NCI-H69 (cell line): ENCODE data around the gene SULF2.

Experiments
- DNase-seq: peaks from one replicate; lab custom pipeline; 2025; lab: John Stamatoyannopoulos, UW

The SULF2 gene

DNA sequence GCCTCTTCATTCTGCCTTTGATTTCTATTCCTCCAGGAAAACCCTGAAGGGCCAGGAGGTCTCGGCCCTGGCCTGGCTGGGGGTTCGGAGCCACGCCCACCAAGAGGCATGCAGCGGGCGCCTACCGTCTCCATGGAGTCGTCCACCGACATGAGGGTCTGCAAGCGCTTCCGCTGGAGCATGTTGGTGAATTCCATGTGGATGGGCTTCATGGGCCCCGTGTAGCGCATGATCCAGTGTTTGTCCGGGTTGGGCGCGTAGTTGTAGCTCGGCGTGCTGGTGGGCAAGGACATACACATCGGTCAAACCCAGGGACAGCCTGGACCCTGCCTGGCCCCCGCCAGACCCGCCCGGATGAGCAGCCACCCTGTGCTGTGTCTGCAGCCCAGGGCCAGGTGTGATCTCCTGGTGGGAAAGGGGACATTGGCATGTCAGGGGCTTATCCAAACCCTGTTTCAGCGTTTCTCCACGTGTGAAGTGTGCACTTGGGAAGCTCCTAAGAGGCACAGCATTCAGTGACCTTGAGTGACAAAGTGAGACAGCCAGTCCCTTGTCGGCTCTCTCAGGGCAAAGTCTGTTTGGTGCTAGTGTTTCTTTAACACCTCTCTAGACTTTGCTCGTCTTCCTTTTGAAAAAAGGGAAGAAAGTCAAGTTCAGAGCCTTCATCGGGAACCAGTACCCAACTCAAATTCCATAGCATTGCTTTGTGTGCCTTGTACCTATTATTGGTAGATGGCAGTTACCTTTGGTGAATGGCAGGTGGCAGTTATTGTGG is 100.8 kb downstream of the SULF2 start:
- no peak for DNase-seq

DNA sequence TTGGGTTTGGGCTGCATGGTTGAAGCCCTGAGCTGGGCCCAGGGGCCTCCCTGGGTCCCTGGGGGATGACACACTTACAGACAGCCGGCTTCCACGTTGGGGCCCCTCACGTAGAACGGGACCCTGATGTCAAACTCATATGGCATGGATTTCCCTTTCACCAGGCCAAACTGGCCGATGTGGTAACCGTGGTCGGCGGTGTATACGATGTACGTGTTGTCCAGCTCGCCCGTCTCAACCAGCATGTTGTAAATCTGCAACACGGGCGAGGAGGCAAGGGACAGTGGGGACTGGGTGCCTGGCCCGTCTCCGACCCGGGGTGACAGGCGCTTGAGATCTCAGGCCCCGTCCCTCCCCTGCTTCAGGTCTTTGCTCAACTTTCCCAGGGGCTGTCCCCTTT is 102.4 kb downstream of the SULF2 start:
- DNase-seq = no peak

DNA sequence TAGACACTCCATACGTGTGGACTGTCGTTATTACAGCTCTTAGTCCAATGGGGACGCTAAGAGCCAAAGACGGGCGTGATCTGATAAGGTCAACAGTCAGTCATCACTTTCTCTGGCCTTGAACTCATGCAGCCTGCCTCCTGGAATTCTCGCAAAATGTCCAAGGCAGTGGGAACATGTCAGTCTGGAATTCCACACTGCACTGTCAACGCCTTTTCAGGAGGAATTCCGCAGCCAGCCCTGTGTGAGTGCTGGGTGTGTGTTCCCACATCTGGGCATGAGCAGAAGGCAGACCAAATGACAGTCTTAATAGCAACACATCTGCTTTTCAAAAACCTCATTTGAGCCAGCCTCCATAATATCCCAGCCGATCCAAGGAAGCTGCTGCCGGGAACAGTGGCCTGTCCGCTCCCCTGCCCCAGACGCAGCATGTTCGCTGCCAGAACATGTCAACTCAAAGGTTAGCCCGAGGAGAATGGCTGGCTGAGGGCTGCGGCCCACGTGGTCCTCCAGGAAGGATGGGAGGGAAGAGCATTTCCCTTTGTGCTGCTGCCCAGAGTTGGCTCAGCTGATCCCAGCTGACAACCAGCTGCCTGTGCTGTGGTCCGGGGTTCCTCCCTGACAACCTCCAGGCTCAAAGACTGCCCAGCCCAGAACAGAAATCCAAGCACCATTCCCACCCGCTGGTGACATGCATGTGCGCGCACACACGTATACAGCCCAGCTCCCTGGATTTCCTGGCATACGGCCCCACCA is 103.1 kb downstream of the SULF2 start:
- DNase-seq = no peak

DNA sequence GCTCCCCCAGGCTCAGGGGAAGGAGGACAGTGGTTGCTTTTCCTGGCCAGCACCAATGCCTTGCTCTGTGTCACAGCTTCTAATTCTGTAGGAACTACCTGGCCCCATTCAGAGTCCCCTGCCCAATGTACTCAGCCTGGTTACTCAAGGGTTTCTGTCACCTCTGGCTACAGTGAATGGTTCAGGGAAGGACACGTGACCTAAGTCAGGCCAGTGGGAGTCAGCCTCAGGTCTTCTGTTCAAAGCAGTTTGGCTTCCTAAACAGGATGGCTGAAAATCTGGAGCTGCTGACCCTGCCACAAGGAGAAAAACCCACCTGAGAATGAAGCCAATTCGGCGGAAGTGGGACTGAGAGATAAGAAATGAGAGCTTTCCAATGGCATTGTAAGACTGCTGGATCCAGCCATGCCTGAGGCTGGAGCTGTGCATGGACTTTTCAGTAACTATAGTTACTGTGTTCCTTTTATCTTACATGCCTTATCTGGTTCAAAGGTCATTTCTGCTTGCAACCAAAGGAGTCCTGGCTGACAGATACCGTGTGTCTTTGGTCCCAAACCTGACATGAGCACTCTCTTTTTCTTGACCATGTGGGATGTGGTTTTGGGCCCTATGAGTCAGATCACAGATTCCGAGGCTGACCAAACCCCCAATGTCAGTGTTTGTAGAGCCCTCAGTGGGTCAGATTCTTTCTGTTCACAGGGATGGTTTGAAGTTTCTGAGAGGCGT is 104.3 kb downstream of the SULF2 start:
- no peak for DNase-seq

DNA sequence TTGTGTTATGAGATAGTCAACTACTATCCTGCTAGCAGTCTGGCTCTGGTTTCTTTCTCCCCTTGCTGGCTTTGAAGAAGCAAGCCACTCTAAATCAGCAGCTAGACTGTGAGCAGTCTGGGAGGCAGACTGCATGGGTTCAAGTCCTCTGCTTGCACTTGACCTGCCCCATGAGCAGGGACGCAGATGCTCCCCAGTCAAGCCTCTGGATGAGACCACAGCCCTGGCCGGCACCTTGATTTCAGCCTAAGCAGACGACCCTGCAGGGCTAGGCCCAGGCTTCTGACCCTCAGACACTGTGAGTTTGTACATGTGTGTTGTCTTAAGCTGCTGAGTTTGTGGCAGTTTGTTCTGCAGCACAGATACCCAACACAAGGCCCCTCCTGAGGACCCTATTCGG is 105.8 kb downstream of the SULF2 start:
- DNase-seq = no peak

DNA sequence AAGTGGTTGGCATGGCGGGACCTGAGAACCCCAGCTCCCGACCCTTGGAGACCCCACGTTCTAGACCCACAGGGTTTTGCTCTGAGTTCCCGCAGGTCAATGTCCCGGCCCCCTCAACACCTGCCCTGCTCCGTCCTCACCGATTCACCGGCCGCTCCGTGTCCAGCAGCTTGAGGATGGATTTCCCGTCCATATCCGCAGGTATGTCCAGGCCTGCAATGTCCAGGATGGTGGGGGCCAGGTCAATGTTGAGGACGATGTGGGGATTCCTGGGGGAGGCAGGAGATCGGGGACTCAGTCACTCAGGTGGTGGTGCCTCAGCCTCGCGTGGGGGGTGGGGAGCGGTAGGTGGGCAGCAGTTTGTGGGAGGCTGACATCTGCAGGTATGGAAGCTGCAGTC is 106.7 kb downstream of the SULF2 start:
- DNase-seq = no peak

DNA sequence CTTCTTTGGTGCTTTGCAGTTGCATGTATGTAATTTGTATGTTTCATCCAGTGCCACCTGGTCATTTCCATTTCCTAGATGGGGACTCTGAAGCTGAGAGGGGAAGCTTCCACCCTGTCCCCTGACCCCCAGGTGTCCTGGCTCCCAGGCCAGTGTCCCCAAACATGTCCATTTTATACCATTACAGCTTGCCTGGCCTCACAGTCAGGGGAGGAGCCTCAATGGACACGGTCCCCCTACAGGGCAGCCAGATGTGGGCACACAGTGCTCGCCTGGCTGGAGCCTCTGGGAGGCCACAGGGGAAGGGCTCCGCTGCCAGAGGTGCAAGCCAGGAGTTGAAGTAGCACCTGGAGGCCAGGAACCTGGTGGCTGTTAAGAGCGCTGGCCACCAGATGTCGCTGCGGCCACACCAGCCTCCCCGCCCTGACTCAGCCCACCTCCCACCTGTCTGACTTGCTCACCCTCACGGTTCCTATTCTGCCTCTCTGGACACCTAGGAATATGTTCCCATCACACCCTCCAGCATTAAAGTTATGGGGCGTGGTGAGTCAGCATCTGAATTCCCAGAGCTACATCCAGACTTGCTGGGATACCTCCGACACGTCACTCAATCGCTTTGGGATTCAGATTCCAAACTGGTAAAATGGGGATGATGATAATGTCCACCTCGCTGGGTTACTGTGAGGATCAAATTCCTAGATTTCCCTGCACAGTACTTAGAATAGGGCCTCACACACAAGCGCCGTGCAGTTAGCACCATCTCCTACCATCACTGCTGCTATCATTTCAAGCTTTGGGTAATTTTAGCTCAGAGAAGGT is 107.4 kb downstream of the SULF2 start:
- DNase-seq = peak; percentile 60

DNA sequence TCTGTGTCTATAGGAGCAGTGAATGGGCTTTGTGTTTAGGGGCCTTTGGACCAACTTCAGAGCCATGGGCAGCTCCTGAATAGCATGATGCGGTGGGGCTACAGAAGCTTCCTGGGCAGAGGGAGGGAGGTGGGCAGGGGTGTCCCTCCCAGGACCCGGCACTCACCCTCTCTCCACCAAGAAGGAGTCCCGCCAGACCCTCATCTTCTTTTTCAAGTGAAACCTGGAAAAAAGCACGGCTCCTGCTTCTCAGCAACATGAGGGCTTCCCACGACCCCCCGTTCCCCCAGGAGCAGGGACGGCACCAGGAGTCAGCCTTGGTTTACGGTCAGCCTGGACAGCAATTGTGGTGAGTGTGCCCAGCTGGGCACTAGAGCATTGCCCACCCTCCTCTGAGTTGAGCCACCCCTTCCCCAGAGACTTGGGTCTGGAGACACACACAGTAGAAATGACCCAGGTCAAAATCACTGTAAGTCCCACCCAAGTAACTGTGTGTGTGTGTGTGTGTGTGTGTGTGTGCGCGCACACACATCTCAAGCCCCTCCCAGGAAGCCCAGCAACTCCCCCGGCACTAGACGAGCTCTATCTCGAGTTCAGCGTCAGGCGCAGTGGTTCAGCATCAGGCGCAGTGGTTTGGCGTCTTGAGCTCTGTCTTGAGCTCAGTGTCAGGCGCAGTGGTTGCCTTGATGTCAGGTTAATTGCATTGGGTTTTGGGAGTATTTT is 108.2 kb downstream of the SULF2 start:
- no peak for DNase-seq

DNA sequence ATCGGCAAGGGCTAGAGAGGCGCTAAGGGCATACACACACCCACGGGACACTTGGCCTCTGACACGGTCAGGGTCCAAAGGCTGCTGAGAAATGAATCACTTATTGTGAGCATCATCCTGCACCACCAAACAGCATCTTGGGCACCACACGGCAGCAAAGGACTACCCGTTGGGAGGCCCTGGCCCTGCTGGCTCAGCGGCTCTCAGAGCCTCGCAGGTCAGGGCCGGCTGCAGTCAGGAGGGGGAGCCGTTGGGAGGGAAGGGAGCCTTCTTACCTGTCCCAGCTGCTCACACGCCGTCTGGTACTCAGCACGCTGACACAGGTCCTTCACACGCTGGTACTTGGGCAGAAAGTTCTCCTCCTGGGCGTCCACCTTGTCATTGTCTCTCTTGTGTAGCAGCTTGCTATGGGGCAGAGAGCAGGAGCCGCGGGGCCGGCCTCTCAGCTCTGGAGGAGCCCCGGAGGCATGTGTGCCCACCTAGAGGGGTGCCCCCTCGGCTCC is 109.0 kb downstream of the SULF2 start:
- no peak for DNase-seq

DNA sequence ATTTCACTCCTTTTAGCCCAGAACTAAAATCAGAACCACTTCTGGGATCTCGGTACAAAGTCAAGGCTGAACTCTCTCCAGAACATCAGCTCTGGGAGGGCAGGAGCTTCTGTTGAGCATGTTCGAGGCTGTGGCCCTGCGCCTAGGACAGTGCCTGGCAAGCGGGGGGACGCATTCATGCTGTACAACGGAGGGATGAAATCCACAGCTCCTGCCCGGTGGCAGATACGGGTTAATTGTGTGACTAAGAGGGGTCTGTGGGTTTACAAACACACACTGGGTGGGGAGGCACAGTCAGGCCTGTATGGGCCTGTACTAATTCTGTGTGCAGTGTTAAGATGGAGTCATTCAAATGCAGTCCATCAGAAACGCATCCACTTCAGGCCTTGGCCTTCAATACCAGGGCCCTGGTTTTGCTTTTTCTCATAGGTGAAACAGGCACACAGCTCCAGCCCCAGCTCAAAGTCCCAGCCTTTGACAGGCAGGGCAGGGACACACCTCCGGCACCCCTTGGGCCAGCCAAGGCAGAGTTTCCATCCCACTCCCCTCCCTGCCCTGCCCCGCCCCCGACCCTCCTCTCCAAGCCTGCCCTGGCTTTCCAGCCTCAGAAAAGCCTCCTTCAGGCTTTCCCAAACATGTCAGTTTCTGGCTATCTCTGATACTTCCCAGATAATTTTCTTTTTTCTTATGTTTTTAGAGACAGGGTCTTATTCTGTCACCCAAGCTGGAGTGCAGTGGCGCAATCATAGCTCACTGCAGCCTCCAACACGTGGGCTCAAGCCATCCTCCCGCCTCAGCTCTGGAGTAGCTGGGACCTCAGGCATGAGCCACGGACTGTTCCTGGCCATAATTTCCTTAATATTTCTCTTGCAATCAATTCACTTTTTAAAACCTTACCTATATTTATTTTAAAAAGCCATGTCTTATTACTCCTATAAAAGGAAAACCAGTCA is 109.8 kb downstream of the SULF2 start:
- DNase-seq = no peak

DNA sequence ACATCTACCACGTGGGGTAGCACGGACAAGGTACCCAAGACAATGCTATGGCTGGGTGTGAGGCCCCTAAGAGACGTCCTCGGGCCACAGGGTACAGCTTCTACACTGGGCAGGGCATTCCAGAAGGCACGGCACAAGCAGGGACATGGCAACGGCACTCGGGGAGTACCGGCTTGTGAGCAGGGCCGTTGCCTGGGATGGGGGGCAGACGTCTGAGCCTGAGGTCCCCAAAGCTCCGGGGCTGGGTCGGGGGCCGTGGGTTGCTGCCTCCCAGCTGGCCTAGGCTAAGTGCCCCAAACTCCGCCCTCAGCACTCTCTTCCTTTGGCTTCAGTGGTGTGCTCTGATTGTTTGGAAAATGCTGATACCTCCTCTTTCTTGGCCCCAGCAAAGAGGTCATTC is 110.6 kb downstream of the SULF2 start:
- DNase-seq = no peak

DNA sequence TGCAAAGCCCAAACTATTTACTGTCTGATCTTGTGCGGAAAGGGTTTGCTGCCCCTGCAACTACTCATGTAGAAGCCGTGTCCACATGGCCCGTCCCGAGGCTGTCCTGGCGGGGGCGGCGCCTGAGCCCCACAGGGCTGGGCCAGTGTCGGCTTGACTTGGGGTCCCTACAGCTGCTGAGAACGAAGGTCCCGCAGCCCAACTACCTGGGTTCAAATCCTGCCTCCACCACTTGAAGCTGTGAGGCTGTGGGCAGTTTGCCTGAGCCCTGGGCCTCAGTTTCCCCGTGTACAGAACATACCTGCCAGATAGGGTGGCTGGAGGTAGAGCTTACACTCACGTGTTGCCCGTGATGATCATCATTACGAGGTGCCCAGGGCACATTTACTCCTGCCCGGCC is 111.1 kb downstream of the SULF2 start:
- no peak for DNase-seq

DNA sequence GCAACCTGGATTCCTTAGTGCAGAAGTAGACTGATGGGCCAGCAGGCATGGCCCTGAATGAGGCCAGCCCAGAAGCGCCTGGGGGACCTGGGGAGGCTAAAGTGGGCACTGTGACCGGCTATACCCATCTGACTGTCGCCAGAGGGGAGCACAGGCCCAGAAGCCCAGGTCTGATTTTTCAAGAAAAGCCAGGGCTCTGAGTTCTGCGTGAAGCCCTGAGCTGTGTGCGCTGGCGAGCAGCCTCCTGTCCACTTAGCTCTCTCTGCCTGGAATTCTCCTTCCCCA is 111.7 kb downstream of the SULF2 start:
- DNase-seq = no peak

DNA sequence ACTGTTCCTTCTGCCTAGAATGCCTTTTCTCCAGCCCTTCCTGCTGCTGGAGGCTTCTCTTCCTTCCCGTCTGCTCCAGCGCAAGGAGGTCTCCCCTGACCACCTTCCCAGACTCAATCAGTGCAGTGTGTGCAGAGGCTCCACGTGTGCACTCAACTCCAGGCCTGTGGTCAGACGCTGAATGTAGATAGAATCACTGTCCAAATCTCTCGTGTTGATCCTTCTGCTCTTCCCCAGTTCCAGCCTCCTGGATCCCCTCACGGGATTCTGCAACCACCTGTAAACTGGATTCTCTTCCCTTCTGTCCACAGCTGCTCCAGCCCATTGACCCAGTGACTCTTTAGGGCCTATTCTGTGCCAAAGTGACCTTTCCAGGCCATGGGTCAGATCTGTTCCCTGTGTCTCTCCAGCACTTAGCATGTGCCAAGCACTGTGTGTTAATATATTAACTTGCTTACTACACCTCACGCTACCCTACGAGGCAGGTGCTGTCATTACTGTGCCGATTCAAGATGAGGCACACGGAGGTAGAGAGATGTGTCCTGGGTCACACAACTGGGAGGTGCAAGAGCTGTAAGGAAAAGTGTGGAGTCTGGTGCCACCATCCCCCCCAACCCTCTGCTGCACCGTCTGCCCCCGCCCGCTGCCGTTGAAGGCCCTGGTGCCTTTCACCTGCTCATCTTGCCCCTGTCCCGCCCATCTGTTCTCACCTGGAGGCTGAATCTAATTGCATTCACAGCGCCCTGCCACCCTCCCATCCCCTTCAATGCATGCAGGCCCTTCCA is 112.2 kb downstream of the SULF2 start:
- no peak for DNase-seq

DNA sequence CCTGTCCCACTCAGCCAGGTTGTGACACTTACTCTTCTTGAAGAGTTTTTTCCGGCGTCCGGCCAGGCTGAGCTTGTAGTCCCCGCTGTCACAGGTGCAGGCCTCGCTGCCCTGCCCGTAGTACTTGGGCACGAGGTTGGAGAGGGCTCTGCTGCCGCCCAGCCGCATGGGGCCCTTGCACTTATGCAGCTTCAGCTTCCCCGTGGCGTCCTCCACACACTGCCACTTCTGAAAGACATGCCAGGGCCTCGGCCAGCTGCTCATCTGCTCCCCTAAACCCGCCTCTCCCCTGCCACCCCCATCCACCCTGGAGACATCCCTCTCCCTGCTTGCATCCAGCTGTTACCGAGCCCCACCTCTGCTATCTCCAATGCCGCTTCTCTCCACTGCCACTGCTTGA is 113.1 kb downstream of the SULF2 start:
- no peak for DNase-seq

DNA sequence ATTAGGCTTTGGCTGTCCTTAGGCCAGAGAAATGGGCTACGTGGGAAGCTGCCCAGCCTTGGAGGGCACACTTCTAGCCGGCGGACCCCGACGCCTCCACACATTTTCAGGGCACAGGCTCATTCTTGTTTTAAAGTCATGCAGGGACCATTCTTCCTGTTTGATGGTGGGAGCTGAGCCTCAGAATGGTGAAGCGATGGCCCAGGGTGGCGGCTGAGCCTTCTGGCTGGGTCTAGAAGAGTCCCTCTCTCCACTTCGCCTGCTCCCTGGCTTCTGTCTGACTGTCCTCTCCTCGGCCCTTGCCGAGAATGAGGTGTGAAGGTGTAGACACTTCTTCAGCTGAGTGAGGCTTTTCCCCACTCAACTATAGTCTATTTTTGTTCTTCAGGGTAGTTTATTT is 114.4 kb downstream of the SULF2 start:
- no peak for DNase-seq

DNA sequence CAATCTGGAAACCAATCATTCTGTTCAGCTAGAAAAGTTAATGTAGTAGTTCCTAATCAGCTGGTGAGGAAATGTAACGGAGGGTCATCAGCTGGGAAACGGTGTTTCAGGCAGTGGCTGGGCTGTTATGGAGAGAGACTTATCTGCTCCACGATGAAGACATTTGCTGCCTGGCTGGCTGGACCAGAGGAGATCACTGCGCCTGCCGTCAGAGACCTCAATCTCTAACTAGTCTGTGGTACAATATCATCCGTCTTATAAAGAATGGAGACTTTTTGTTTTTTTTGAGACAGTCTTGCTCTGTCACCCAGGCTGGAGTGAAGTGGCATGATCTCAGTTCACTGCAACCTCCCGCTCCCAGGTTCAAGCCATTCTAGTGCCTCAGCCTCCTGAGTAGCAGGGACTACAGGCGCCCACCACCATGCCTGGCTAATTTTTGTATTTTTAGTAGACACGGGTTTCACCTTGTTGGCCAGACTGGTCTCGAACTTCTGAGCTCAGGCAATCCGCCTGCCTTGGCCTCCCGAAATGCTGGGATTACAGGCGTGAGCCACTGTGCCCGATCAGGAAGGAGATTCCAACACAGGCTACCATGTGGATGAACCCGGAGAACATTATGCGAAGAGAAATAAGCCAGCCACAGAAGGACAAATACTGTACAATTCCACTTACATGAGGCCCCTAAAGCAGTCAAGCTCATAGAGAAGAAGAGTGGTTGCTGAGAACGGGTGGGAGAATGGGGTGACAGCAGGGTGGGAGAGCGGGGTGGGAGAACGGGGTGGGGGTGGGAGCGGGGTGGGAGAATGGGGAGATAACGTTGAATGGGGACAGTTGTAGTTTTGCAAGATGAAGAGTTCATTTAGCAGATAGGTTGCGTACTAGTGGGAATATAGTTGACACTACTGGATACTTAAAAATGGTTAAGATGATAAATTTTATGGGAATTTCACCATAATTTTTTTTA is 115.1 kb downstream of the SULF2 start:
- no peak for DNase-seq

DNA sequence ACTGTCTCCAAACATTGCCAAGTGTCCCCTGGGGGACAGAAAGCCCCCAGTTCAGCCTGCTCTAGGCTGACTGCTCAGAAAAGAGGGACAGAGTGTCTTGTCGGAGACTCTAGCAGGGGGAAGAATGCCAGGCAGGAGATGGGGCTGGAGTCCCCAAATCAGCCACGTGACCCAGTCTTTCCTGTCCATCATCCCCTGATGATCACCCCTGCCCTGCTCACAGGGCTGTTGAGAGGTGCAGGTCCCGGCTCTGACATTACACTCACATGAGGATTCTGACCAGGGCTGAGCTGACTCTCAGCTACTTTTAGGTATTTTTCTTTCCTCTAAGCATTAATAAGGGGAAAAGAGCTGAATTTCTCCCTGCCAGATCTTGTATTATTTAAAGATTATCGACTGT is 115.8 kb downstream of the SULF2 start:
- DNase-seq = no peak

DNA sequence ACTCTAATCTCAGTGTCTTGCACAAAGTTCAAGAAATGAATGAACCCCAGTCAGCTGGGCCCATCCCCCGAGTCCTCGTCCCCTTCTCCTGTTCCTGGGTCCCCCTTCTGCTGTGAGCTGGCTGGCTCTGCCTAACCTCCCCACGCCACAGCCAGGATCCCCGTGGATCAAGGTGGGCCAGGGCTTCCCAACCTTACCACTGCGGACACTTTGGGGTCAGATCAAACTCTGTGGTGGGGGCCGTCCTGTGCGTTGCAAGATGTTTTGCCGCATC is 116.2 kb downstream of the SULF2 start:
- DNase-seq = no peak
